Adipocyte (in vitro differentiated cells): ENCODE results near the gene AADACL3.

Experiments
- DNase-seq: peaks from one replicate; pipeline ENCODE4 v3.0.0-alpha.2; 2015; ENCODE audit warnings: low read depth
- H3K27me3 ChIP-seq: replicated peaks from 2 replicates; pipeline ENCODE4 v1.7.0; 2013; ENCODE audit warnings: mild to moderate bottlenecking, low read length, moderate library complexity; ENCODE audit not compliant: control insufficient read depth, insufficient read depth
- H3K36me3 ChIP-seq: 2 replicates; pipeline ENCODE4 v1.7.0; 2013; ENCODE audit warnings: low read length, mild to moderate bottlenecking, moderate library complexity; ENCODE audit not compliant: control insufficient read depth, insufficient read depth, severe bottlenecking
- H3K4me1 ChIP-seq: 2 replicates; pipeline ENCODE4 v1.7.0; 2013; ENCODE audit warnings: mild to moderate bottlenecking, low read length, moderate library complexity; ENCODE audit not compliant: control insufficient read depth, insufficient read depth
- H3K4me3 ChIP-seq: 2 replicates; pipeline ENCODE4 v1.7.0; 2013; ENCODE audit warnings: mild to moderate bottlenecking, low read length, moderate library complexity
- H3K9ac ChIP-seq: 2 replicates; pipeline ENCODE4 v1.7.0; 2013; ENCODE audit warnings: mild to moderate bottlenecking, low read length, moderate library complexity
- H3K9me3 ChIP-seq: 2 replicates; pipeline ENCODE4 v1.7.0; 2013; ENCODE audit warnings: mild to moderate bottlenecking, low read length, moderate library complexity; ENCODE audit not compliant: control insufficient read depth

The AADACL3 gene

DNA sequence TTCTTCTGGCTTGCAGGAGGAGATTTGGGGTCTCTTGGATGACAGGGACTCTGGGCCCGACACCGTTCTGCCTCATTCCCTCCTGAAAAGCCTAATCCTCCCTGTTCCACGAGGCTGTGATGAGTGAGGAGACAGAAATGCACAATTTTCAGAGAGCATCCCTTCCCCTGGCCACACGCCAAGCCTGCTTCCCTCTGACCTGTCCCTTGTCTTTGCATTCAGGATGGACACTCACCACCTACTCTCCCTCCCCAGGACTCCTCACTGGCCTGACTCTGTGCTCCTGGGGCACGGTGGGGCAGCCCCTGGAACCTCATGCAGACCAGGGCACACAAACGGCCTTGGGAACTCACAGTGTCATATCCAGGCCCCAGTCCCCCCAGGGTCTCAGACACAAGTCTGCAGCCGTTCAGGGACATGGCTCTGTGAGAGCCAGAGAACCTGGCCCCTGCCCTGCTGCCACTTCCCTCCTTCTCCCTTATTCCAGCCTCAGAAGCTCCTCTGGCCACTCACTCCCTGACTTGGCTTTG is 54.1 kb downstream of the AADACL3 start:
- Histone ChIP-seq H3K27me3 (peaks cover 45% of the 10 kb centered on the region), H3K36me3 (no peaks in the 10 kb centered on the region), H3K4me3 (no peak overlapping the region), H3K9me3 (peaks cover 20% of the 10 kb centered on the region), H3K4me1 (no peaks in the 10 kb centered on the region), H3K9ac (no peak overlapping the region)
- no peak for DNase-seq

DNA sequence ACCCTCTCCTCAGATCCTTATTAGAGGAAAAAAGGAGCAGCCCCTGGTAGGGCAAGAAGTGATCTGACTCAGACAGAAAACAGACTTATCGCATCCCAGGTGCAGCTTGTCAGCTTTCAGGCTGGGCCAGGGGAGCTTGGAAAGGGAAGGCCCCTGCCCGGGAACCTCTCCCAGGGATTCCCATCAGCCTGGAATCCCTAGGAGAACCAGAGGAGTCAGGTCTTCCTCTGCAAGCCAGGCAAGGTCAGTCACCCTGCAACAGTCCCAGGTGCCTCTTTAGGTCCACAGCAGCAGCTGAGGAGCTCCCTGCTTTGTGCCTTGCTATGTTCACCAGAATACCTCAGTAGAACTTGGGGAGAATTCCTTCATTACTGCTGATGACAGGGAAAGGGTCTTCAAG is 54.7 kb downstream of the AADACL3 start:
- peaks cover 20% of the 10 kb centered on the region for H3K9me3 ChIP-seq
- no peak overlapping the region for H3K9ac ChIP-seq
- DNase-seq: no peak
- no peak overlapping the region for H3K4me3 ChIP-seq
- H3K4me1 ChIP-seq: no peaks in the 10 kb centered on the region
- H3K27me3 ChIP-seq: peaks cover 49% of the 10 kb centered on the region
- no peaks in the 10 kb centered on the region for H3K36me3 ChIP-seq

- no peak overlapping the region for H3K4me3 ChIP-seq
- H3K9me3 ChIP-seq: peaks cover 20% of the 10 kb centered on the region
These were observed 55.3 kb downstream of the AADACL3 start for GRCh38 chr1:12771186-12771585.

DNA sequence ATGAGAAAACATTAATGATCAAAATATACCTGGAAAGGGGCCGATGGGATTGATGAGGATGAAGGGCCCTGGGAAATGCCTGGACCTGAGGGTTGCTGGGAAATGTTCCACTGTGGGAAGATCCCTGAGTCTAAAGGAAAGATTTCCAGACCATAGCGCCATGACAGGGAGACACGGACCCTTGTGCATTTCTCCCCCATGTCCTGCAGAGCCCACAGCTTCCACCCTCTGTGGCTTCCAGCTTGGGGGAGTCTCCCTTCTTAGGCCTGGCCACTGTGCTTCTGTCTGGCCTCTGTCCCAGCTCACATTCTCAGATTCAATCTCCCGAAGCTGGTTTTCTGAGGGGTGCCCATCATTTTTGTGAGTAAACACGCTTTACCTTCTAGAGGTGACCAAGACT is 56.6 kb downstream of the AADACL3 start:
- Histone ChIP-seq H3K4me3 (no peak overlapping the region), H3K4me1 (no peaks in the 10 kb centered on the region), H3K9me3 (peaks cover 17% of the 10 kb centered on the region), H3K27me3 (peaks cover 50% of the 10 kb centered on the region), H3K36me3 (no peaks in the 10 kb centered on the region), H3K9ac (no peak overlapping the region)
- DNase-seq: no peak

More at GRCh38 chr1:12771186-12771585, 55.3 kb downstream of the AADACL3 start:
- H3K9ac ChIP-seq: no peak overlapping the region
- H3K4me1 ChIP-seq: no peaks in the 10 kb centered on the region
- no peak for DNase-seq
- peaks cover 52% of the 10 kb centered on the region for H3K27me3 ChIP-seq
- H3K36me3 ChIP-seq: no peaks in the 10 kb centered on the region

- Histone ChIP-seq H3K36me3 (no peaks in the 10 kb centered on the region), H3K4me1 (no peaks in the 10 kb centered on the region)
These were observed 57.5 kb downstream of the AADACL3 start, which contains the start of gene PRAMEF12 for GRCh38 chr1:12773438-12773837. TSS of gene PRAMEF12 (plus strand) at chr1:12773738. CDS start at chr1:12774868, 1,130 bp downstream.

GRCh38 chr1:12774801-12775345 is 59.0 kb downstream of the AADACL3 start:
- Histone ChIP-seq H3K4me3 (no peak overlapping the region), H3K4me1 (no peaks in the 10 kb centered on the region), H3K9ac (no peak overlapping the region), H3K9me3 (peaks cover 13% of the 10 kb centered on the region), H3K27me3 (peaks cover 37% of the 10 kb centered on the region), H3K36me3 (no peaks in the 10 kb centered on the region)
- no peak for DNase-seq

More at GRCh38 chr1:12773438-12773837, 57.5 kb downstream of the AADACL3 start, which contains the start of gene PRAMEF12:
- Histone ChIP-seq H3K9me3 (peaks cover 13% of the 10 kb centered on the region), H3K27me3 (peaks cover 47% of the 10 kb centered on the region), H3K4me3 (no peak within 1 kb of the TSS), H3K9ac (no peak within 1 kb of the TSS)
- no peak for DNase-seq

GRCh38 chr1:12775443-12775842 is 59.5 kb downstream of the AADACL3 start:
- Histone ChIP-seq H3K36me3 (no peaks in the 10 kb centered on the region), H3K4me3 (no peak overlapping the region), H3K9me3 (peaks cover 13% of the 10 kb centered on the region), H3K4me1 (no peaks in the 10 kb centered on the region), H3K27me3 (peaks cover 37% of the 10 kb centered on the region), H3K9ac (no peak overlapping the region)
- no peak for DNase-seq

DNA sequence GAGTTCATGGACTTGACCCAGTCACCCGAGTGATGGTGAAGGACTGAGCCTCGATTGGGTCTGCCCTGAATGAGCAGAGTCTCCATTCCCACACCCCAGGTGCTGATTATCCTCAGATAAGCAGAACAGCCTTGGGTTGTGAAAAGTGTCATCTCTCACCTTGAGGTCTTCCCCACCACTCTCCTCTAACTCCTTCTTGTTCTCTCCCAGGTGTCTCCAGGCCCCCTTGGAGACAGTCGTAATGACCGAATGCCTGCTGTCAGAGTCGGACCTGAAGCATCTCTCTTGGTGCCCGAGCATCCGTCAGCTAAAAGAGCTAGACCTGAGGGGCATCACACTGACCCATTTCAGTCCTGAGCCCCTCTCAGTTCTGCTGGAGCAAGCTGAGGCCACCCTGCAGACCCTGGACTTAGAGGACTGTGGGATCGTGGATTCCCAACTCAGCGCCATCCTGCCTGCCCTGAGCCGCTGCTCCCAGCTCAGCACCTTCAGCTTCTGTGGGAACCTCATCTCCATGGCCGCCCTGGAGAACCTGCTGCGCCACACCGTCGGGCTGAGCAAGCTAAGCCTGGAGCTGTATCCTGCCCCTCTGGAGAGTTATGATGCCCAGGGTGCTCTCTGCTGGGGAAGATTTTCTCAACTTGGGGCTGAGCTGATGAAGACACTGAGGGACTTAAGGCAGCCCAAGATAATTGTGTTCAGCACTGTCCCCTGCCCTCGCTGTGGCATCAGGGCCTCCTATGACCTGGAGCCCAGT is 61.1 kb downstream of the AADACL3 start:
- no peak overlapping the region for H3K4me3 ChIP-seq
- H3K9me3 ChIP-seq: peaks cover 13% of the 10 kb centered on the region
- no peaks in the 10 kb centered on the region for H3K36me3 ChIP-seq
- peaks cover 25% of the 10 kb centered on the region for H3K27me3 ChIP-seq
- no peak for DNase-seq
- no peak overlapping the region for H3K9ac ChIP-seq
- no peaks in the 10 kb centered on the region for H3K4me1 ChIP-seq
